GM12892 (cell line): ENCODE measurements around the gene GRIP2.

Experiments used
- POLR2A ChIP-seq: IDR thresholded peaks from 2 replicates; pipeline ENCODE4 v1.6.1; 2011; ENCODE audit warnings: low read depth, low read length, control low read depth
- TAF1 ChIP-seq: IDR thresholded peaks from 2 replicates; pipeline ENCODE4 v1.6.1; 2011; ENCODE audit warnings: low read depth, mild to moderate bottlenecking, control low read depth, low read length, borderline replicate concordance

- no peak for TF ChIP-seq POLR2A
- no peak for TF ChIP-seq TAF1
Observed at GRCh38 chr3:14528081-14528480, 12.1 kb downstream of the GRIP2 start.
